GM21786 (cell line): Measurements from ENCODE around the gene STARD7.
A peak's percentile ranks its signal among the peaks of the same experiment; 100 is the strongest.

Source experiments
- ATAC-seq: cut with Tn5 transposase; IDR thresholded peaks from one replicate; pipeline ENCODE4 v1.9.1; 2021; ENCODE audit not compliant: unreplicated experiment

The STARD7 gene

GRCh38 chr2:96202152-96202854, 6.3 kb downstream of the STARD7 start:
- no peak for ATAC-seq

- no peak for ATAC-seq
Observed at GRCh38 chr2:96201338-96201737, 7.3 kb downstream of the STARD7 start.

DNA sequence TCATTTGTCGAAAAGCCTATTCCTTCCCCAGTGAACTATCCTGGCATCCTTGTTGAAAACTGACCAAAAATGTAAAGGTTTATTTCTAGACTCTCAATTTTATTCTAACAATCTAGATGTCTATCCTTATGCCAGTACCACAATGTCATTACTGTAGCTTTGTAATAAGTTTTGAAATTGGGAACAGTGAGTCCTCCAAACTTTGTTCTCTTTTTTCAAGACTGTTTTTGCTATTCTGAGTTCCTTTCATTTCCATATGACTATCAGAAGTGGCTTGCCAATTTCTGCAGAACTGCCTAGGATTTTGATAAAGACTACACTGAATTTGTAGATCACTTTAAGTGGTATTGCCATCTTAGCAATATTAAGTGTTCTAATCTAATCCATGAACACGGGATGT, 9.7 kb downstream of the STARD7 start:
- no peak for ATAC-seq

GRCh38 chr2:96197546-96198255, 10.9 kb downstream of the STARD7 start:
- ATAC-seq: no peak

- ATAC-seq: no peak
Observed at GRCh38 chr2:96195410-96196066, 13.1 kb downstream of the STARD7 start.

DNA sequence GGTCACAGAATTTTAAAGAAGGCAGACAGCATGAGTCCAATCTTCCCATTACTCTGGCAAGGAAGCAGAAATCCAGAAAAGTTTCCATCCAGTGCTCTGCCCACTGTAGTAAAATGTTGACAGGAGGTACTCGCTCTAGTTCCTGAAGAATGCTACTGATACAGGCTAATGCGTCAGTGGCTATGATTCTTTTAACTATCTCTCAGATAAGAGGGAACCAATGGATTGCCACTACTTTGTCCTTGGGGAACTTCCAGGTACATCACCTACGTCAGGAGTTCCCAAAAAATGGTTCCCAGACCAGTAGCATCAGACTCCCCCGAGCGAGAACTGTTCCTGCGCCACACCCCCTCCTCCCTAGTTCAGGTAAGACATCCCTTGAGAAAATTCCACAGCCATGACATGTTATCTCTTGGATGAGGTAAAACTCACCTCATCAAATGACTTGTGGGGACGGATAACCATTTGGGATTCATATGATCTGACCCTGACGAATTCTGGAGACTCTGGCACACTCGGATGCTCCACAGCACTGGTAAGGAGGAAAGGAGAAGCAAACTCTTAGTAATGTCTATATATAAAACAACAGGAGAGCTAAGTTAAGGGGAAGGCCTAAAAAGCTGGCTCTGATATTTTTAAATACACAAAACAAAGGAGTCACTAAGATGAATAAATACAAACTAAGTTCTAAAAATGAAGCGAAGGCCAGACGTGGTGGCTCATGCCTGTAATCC, 16.5 kb downstream of the STARD7 start:
- no peak for ATAC-seq

DNA sequence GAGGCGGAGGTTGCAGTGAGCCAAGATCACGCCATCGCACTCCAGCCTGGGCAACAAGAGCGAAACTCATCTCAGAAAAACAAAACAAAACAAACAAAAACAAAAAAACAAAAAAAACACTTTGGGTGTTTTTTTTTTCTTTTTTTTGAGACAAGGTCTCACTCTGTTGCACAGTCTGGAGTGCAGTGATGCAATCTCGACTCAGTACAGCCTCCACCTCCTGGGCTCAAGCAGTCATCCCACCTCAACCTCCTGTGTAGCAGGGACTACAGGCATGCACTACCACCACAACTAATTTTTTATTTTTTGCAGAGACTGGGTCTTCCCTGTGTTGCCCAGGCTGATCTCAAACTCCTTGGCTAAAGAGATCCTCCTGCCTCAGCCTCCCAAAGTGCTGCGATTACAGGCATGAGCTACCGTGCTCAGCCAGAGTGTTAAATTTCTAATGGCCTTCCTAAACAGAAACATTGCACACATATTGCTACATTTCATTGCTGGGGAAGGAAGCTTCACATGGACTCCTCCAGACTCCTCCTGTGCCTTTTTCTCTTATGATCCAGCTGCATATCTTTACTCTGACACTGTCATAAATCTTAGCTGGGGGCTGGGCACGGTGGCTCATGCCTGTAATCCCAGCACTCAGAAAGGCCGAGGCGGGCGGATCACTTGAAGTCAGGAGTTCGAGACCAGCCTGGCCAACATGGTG, 19.7 kb downstream of the STARD7 start:
- no peak for ATAC-seq

- no peak for ATAC-seq
Observed at GRCh38 chr2:96186562-96186961, 22.1 kb downstream of the STARD7 start.

- ATAC-seq: no peak
Observed at GRCh38 chr2:96185516-96185915, 23.1 kb downstream of the STARD7 start.

GRCh38 chr2:96184989-96185388, 23.6 kb downstream of the STARD7 start:
- no peak for ATAC-seq

- no peak for ATAC-seq
Observed at GRCh38 chr2:96184188-96184587, 24.4 kb downstream of the STARD7 start.

- ATAC-seq: no peak
Observed at GRCh38 chr2:96181529-96181928, 27.1 kb downstream of the STARD7 start.

- ATAC-seq: no peak
Observed at GRCh38 chr2:96180521-96180920, 28.1 kb downstream of the STARD7 start.

GRCh38 chr2:96180002-96180401, 28.6 kb downstream of the STARD7 start:
- no peak for ATAC-seq

DNA sequence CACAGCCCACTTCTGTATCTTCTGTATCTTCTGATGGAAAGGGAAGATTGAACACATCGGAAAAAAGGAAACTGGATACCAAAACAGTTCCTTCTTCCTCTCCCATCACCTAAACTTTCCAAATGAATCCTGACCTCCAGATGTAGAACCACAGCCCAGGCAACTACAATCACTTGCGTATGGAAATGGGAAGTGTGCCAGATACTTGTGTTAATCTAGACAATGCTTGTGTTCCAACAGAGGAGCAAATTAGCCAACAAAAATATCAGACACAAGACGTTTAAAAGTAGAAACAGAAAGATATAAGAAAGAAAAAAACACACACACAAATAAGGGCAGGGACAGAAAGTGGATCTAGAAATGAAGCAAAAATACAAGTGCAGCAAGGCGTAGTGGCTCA, 32.0 kb downstream of the STARD7 start:
- ATAC-seq: no peak

DNA sequence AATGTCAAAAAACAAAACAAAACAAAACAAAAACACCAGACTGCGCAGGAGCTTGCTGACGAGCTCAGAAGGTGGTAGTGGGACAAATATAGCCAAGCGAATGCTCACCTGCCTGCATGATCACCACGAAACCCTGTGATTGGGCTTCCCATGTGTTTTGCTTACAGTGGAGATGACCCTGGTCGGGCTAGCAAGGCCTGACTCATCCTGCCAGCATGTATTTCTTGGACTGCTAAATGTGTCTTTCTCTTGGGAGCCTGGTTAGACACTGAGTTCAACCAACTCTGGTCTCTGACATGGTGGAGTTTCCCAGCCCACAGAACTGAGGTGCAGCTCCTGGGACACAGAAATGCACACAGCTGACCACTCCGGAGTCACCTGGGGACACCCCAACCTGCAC, 32.7 kb downstream of the STARD7 start:
- ATAC-seq: no peak

GRCh38 chr2:96174251-96175144, 34.1 kb downstream of the STARD7 start:
- peak; percentile 80 for ATAC-seq

DNA sequence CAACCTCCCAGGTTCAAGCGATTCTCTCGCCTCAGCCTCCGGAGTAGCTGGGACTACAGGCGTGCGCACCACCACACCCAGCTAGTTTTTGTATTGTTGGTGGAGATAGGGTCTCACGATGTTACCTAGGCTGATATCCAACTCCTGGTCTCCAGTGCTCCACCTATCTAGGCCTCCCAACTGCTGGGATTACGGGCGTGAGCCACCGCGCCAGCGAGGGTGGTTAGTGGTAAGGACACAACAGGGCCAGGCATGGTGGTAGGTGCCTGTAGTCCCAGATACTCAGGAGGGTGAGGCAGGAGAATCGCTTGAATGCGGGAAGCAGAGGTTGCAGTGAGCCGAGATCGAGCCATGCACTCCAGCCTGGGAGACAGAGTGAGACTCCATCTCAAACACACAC, 36.8 kb downstream of the STARD7 start:
- no peak for ATAC-seq

DNA sequence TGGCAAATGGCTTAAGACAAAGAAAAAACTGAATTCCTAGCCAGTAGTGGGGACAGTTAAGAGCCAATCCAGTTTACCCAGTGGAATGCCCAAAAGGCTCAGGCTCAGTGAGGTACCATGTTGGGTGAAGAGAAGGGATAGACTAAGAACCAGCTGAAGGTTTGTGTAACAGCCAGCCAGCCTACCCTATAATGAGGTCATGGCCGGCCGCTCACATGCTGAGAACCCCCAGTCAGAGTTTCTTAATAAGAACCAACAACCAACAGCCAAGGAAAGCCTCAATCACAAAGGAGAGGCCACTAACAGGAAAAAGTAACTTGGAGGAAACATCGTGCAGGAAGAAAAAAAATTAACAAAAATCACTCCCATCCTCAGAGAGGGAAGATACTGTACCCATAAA, 38.0 kb downstream of the STARD7 start:
- no peak for ATAC-seq
